Prostate gland (tissue), 2 donors: ENCODE results near the gene GPM6B.

Experiments
- POLR2A ChIP-seq: fragments of 450-650 bp; IDR thresholded peaks from one replicate; pipeline ENCODE4 v1.6.1; 2016; ENCODE audit warnings: antibody characterized with exemption, mild to moderate bottlenecking
- POLR2AphosphoS5 ChIP-seq: sonication (generic); formaldehyde crosslinking; IDR thresholded peaks from one replicate; pipeline ENCODE4 v1.6.1; 2017; ENCODE audit warnings: antibody characterized with exemption
- TF ChIP-seq, protein P1 (sequence below), 4 experiments: fragments of 200-600 bp in 2 of 4; fragments of 450-650 bp in 2 of 4; sonication (generic) in 2 of 4; IDR thresholded peaks; 1 replicate in 3 of 4; 2 replicates in 1 of 4; pipeline ENCODE4 v1.5.1; 2016 to 2019; ENCODE audit warnings: antibody characterized with exemption in 4 of 4, mild to moderate bottlenecking in 2 of 4, moderate library complexity in 2 of 4

DNA sequence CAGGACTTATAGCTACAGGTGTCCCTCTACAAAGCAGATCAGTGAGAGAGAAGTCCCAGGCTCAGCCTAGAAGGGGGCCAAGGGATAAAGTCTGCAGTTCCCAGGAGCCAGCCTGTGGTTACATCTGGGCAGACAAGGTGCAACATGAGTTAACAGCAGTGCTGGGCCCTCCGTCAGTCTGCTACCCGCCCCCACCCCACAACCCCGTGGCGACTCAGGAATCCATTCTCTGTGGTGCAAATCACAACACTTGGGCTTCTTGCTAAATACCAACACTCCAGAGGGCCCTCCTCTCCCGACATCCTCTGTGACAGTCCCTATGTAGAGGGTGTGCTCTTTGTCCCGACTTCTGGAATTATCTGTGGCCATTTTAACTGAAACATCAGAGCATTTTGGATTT lies 13.8 kb downstream of the GPM6B start:
- no peak for TF ChIP-seq POLR2AphosphoS5
- TF ChIP-seq, protein P1, sequence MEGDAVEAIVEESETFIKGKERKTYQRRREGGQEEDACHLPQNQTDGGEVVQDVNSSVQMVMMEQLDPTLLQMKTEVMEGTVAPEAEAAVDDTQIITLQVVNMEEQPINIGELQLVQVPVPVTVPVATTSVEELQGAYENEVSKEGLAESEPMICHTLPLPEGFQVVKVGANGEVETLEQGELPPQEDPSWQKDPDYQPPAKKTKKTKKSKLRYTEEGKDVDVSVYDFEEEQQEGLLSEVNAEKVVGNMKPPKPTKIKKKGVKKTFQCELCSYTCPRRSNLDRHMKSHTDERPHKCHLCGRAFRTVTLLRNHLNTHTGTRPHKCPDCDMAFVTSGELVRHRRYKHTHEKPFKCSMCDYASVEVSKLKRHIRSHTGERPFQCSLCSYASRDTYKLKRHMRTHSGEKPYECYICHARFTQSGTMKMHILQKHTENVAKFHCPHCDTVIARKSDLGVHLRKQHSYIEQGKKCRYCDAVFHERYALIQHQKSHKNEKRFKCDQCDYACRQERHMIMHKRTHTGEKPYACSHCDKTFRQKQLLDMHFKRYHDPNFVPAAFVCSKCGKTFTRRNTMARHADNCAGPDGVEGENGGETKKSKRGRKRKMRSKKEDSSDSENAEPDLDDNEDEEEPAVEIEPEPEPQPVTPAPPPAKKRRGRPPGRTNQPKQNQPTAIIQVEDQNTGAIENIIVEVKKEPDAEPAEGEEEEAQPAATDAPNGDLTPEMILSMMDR (IDR thresholded peaks at IDR 0.05), result no peak
- no peak for TF ChIP-seq POLR2A
